Measurements from ENCODE around the gene CCR3. TPM values are rescaled to one million over a fixed set of nuclear protein-coding genes. Genes with fewer than 3 reads are reported as not detected.

Gene CCR3
- total RNA-seq, 1 experiment from 2014 or later = not detected

DNA sequence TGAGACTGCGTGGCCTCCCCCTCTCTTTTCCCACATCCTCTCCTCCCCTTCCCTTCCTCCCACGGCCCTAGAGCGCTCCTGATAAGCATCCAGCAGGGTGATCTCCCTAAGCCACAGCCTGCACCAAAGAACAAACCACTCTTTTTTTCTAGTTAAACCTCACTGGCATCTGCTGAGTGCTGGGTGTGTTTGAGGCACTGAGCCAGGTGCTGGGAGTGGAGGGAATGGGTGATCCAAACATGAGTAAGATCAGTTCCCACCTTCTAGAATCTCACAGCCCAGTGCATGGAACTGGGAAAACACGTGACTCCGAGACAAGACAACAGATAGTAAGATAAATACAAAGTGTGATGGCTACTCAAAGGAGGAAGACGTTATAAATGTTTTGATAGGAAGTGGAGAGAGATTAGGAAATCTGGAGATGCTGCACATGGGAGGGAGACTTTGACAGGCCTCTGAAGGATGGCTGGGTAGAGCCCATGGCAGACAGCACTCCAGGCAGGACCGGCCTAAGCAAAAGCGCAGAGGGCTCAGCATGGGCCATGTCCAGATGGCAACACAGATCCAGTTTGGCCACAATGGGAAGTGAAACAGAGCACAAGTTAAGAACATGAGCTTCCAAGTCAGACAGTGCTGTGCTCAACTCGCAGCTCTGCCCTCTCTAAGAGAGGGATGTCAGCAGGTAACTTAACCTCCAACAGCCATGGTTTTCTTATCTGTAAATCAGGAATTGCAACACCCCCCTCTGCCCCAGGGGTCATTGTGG lies 55.6 kb downstream of the CCR3 start:
- DNase-seq (ENCODE audit: low spot score) = no peak

DNA sequence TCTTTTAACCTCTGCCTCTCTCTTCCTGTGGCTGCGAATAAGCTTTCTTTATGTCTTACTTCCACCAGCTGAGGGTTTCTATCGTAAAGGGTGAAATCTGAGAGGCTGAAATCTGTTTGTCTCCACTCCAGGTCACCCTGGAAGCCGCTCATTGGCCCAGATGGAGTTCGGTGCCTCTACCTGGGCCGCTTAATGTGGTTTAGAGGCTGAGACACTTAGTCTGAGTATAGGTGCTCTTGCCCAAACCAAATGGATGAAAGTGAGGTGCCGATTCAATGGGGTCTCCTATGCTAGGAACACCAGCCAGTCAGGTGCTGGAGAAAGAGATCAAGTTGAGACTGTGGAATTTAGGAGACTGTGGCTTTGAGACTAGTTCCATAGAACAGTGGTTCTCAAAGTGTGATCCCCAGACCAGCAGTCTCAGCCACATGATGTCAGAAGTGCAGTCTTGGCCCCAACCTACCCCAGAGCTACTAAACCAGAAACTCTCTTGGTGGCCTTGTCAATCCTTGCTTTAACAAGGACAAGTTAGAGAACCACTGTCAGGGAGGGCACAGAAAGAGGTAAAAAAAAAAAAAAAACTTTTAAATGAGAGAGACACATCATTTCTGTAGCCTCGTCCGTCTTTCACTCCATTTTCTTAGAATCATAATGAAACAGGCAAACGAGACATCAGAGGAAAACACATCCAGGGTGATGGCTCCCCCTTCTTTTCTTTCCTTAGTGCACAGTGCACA lies 56.8 kb downstream of the CCR3 start:
- DNase-seq (ENCODE audit: low spot score) = no peak

DNA sequence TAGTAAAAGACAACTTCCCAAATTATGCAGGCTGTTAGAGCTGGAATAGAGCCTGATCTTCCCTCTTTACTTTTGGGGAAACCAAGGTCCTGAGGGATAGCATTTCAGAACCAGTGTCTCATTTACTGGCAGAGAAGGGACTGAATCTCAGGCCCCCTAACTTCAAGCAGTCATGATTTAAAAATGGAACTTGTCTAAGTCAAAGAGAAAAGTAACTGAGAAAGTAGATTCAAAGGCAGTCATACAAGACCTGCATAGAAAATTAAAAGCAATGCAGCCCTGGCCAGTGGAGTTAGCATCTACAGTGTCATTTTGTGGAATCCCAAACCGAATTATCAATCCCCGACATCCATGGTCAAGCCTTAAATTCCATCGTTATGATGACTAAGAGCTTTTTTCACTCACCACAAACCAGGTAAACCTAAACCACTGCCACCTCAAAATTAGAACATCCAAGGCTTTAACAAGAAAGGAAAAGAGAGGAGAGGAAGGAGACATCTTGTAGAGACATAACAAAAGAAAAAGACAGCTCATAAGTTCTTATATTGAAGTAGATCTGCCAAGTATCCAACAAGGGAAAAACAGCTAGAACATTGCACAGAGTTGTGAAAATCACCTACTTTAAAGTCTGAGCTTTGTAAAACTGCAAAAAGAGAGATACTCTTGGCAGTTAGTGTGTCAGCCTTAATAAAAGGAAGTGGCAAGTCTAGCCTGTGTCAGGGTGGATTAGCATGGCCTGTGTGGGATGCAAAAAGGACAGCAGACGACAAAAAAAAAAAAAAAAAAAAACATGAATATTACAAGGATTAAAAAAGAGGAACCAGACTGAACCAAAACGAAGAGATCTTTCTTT lies 57.6 kb downstream of the CCR3 start:
- DNase-seq (ENCODE audit: low spot score) = no peak

DNA sequence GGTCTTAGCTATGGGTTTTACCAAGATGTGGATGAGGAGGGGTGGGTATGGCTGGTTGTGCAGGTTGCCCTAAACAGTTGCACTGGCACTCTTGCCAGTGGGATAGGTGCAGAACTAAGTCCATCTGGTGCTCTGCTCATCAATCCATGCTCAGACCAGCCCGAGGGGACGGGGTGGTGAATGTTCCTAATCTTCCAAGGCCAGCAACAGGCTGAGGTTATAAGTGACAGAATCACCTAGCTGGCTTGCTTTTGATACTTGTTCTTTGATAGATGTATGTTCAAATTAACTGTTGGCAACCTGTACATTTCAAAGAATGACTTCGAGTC lies 58.2 kb downstream of the CCR3 start:
- no peak for DNase-seq (ENCODE audit: low spot score)

DNA sequence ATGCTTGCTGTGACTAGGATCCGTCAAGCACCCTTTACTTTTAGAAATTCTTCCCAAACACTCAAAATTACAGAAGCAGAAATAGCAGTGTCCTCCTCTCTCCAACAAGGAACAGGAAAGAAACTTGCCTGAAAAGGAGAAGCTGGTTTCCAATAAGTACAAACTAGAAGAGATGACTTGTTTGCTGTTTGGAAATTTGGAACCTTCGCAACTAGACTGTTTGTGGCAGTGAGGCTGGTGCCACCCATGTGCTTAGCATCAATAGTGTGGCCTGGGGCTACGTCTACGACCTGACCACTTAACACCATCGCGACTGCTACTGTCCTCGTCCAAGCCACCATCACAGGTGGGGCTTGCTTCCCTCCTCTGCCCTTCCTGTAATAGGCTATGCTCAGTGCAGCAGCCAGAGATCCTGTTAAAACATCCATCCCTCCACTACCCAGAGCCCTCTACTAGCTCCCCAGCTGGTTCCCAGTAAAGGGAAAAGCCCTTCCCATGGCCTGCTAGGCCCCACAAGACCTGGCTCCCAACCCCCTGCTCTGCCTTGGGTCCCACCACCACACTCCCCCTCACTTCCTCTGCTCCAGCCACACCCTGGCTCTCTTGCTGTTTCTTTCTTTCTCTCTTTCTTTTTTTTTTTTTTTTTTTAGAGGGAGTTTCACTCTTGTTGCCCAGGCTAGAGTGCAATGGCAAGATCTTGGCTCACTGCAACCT lies 59.0 kb downstream of the CCR3 start:
- no peak for DNase-seq (ENCODE audit: low spot score)

DNA sequence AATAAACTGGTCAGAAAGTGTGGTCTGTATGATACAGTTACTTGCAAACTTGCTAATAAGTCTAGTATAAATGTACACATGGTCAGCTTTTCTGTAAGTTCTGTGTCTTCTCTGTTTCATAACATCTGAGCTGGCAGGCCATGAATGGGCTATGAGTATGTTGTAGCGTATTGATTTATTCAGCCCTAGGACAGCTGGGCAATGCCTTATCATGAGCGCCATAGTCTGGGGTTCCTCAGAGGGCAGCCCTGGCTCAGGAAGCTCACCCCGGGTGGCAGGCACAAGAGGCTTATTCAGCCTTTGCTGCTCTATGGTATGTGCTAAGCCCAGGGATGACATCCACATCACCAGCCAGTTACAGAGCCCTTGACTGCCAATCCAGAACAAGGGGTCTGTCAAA lies 61.0 kb downstream of the CCR3 start:
- DNase-seq (ENCODE audit: low spot score) = no peak

DNA sequence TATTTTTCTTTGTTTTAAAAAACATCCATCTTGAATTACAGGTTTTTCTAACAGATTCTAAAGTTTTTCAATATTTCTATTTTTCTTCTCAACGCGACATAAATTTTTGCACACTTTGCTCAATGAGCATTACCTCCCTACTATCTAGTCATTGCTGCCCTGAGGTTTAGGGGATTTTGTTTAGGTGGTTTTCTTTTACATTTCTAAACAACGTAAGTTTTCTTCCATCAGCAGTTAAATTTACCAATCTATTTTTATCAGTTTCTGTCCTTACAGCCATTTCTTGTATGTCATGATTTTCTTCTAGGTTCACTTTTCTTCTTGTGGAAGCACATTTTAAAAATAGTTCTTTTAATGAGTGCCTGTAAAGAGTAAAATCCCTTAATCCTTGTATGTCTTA lies 62.5 kb downstream of the CCR3 start:
- no peak for DNase-seq (ENCODE audit: low spot score)

DNA sequence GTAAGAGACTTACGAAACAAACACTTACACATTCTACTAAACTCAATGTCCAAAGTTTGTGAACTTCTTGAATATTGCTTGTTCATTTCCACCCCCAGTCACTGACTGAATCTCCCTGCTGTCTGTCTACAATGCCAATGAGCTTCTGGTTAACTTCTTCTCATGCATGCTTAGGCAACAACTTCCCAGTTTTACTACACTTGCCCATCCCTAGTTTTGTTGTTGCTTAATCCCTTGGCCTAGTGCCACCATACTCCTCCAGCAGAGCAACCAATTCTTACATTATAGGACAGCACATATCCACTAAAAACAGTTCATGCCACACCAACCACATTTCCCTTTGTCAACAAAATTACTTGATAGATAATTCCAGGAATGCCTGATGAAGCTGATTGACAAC lies 70.7 kb downstream of the CCR3 start:
- no peak for DNase-seq (ENCODE audit: low spot score)

DNA sequence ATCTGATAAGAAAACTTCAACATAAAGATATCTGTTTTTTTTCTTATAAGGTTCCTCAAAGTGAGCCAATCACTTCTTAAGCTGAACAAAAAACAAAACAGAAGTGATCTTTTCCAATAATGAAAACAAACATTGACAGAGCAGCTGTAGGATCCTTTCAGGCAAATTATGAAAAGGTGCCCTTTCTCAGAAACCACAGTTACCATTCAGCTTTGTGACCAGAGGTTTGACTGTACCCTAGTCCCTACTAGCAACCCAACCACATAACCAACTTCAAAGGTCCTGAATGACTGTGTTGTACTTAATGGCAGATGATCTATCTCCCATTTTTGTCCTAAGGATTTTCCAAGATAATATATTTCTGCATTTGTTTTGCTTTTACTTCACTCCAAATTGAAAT lies 72.3 kb downstream of the CCR3 start:
- DNase-seq (ENCODE audit: low spot score) = no peak

DNA sequence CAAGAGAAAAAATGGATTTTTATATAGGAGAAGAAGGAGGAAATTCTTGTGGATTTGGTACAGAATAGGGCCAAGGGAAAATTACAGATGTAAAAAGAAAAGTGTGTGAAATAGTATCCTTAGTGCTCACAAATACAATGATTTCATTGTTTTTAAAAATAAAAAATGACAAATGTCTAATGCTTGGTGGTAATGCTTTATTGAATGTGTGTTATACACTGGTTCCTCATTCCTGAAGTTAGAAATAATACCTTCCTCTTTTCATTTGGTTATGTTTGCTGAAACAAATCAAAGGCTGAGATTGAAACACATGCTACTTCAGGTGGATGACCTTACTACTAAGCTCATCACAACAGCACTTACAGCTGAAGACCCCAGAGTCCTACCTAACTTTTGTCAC lies 73.9 kb downstream of the CCR3 start:
- no peak for DNase-seq (ENCODE audit: low spot score)

Other genes starting within 250 kb of the CCR3 start
- 8.5 and 9.7 TPM in 2 replicates for gene FYCO1, start 246.6 kb upstream of the CCR3 start, total RNA-seq (2014; rRNA removed; shearing (Covaris generic))
- not detected in 2 replicates for gene XCR1, start 215.0 kb upstream of the CCR3 start, total RNA-seq (2014; rRNA removed; shearing (Covaris generic))
- gene CCR1, start 34.1 kb upstream of the CCR3 start, total RNA-seq (2014; rRNA removed; shearing (Covaris generic)) = not detected in 2 replicates
- not detected in 2 replicates for gene CCR2, start 111.7 kb downstream of the CCR3 start, total RNA-seq (2014; rRNA removed; shearing (Covaris generic))
- not detected in 2 replicates for gene CCR5, start 128.5 kb downstream of the CCR3 start, total RNA-seq (2014; rRNA removed; shearing (Covaris generic))
- gene CCRL2, start 164.8 kb downstream of the CCR3 start, total RNA-seq (2014; rRNA removed; shearing (Covaris generic)) = 7.4 and 9.7 TPM in 2 replicates
- gene LTF, start 222.4 kb downstream of the CCR3 start, total RNA-seq (2014; rRNA removed; shearing (Covaris generic)) = 0.03 and 1.1 TPM in 2 replicates

Data from HT-29 (cell line).